Activated T-cell treated with anti-CD3 and anti-CD28 coated beads, Interleukin-2, amount 50 U/mL, for 4 hours (primary cell): ENCODE measurements around the gene GLIS1. TPM values are rescaled to one million over a fixed set of nuclear protein-coding genes. Genes with fewer than 3 reads are reported as not detected.
"Not testable (repeated sequence)": the region's sequence is repeated elsewhere in the genome, so short reads cannot be mapped to it uniquely, and the experiment has no call there.

Experiments used
- ATAC-seq, 2 donors: fragments of 200-7000 bp; cut with Tn5 transposase; one replicate each; pipeline ENCODE4 v1.10.0; 2021
- DNase-seq: peaks from one replicate; pipeline ENCODE4 v3.0.0-alpha.2; 2020
- H3K27me3 Mint-ChIP-seq: one replicate; pipeline ENCODE4 v1.8.0; 2021; ENCODE audit warnings: low read depth, mixed read lengths
- H3K36me3 Mint-ChIP-seq: one replicate; pipeline ENCODE4 v1.8.0; 2022; ENCODE audit warnings: mixed read lengths; ENCODE audit not compliant: insufficient read depth
- H3K4me1 Mint-ChIP-seq: one replicate; pipeline ENCODE4 v1.8.0; 2021; ENCODE audit warnings: low read depth, mixed read lengths
- H3K4me3 Mint-ChIP-seq: one replicate; pipeline ENCODE4 v1.8.0; 2021; ENCODE audit warnings: mild to moderate bottlenecking, moderate library complexity, mixed read lengths
- H3K9me3 Mint-ChIP-seq: one replicate; pipeline ENCODE4 v1.8.0; 2021; ENCODE audit warnings: mixed read lengths
- total RNA-seq, 3 donors: library from RNA; stranded (reverse); gene quantifications; one replicate each; pipeline ENCODE4 v1.2.1, GENCODE V29; 2021

GLIS1 gene
- not detected for total RNA-seq

GRCh38 chr1:53739109-53739681, at the start of gene GLIS1:
GLIS1 (minus strand) TSS chr1:53739164; CDS start chr1:53738064, 1,100 bp downstream.
- H3K9me3 Mint-ChIP-seq: peaks cover 11% of the 10 kb centered on the region
- peak within 1 kb of the TSS; percentile 62 for H3K4me3 Mint-ChIP-seq
- ATAC-seq (peak; percentile 94 to 97), DNase-seq (peak; percentile 15)
- H3K27me3 Mint-ChIP-seq: peaks cover 62% of the 10 kb centered on the region
- no peaks in the 10 kb centered on the region for H3K36me3 Mint-ChIP-seq
- peaks cover 4% of the 10 kb centered on the region for H3K4me1 Mint-ChIP-seq

- Mint-ChIP-seq H3K27me3 (no peaks in the 10 kb centered on the region), H3K4me1 (peaks cover 6% of the 10 kb centered on the region), H3K9me3 (no peaks in the 10 kb centered on the region), H3K36me3 (peaks cover 41% of the 10 kb centered on the region), H3K4me3 (no peak overlapping the region)
- no peak for DNase-seq
- no peak for ATAC-seq
Observed at GRCh38 chr1:53787655-53788054, 48.7 kb upstream of the GLIS1 start.

- Mint-ChIP-seq H3K4me3 (no peak overlapping the region), H3K4me1 (peaks cover 6% of the 10 kb centered on the region), H3K9me3 (no peaks in the 10 kb centered on the region), H3K36me3 (peaks cover 42% of the 10 kb centered on the region), H3K27me3 (no peaks in the 10 kb centered on the region)
- DNase-seq (no peak), ATAC-seq (peak; percentile 55 to 59)
Observed at GRCh38 chr1:53783056-53783455, 44.1 kb upstream of the GLIS1 start.

GRCh38 chr1:53781654-53782053, 42.7 kb upstream of the GLIS1 start:
- DNase-seq (no peak), ATAC-seq (no peak)
- Mint-ChIP-seq H3K27me3 (no peaks in the 10 kb centered on the region), H3K36me3 (peaks cover 44% of the 10 kb centered on the region), H3K4me3 (no peak overlapping the region), H3K4me1 (peaks cover 6% of the 10 kb centered on the region), H3K9me3 (no peaks in the 10 kb centered on the region)

- no peak overlapping the region for H3K4me3 Mint-ChIP-seq
- ATAC-seq (no peak), DNase-seq (no peak)
- no peaks in the 10 kb centered on the region for H3K4me1 Mint-ChIP-seq
- no peaks in the 10 kb centered on the region for H3K9me3 Mint-ChIP-seq
- peaks cover 29% of the 10 kb centered on the region for H3K36me3 Mint-ChIP-seq
- no peaks in the 10 kb centered on the region for H3K27me3 Mint-ChIP-seq
Observed at GRCh38 chr1:53777272-53777671, 38.3 kb upstream of the GLIS1 start.

- H3K36me3 Mint-ChIP-seq: peaks cover 30% of the 10 kb centered on the region
- no peak for ATAC-seq
- no peak overlapping the region for H3K4me3 Mint-ChIP-seq
- no peaks in the 10 kb centered on the region for H3K9me3 Mint-ChIP-seq
- H3K27me3 Mint-ChIP-seq: no peaks in the 10 kb centered on the region
- peaks cover 12% of the 10 kb centered on the region for H3K4me1 Mint-ChIP-seq
- DNase-seq: no peak
Observed at GRCh38 chr1:53771648-53772047, 32.7 kb upstream of the GLIS1 start.

- Mint-ChIP-seq H3K4me3 (no peak overlapping the region), H3K36me3 (peaks cover 26% of the 10 kb centered on the region), H3K4me1 (peaks cover 22% of the 10 kb centered on the region), H3K27me3 (no peaks in the 10 kb centered on the region), H3K9me3 (no peaks in the 10 kb centered on the region)
- ATAC-seq: no peak
- no peak for DNase-seq
Observed at GRCh38 chr1:53769780-53770179, 30.8 kb upstream of the GLIS1 start.

- Mint-ChIP-seq H3K4me3 (no peak overlapping the region), H3K27me3 (no peaks in the 10 kb centered on the region), H3K36me3 (peaks cover 26% of the 10 kb centered on the region), H3K9me3 (no peaks in the 10 kb centered on the region), H3K4me1 (peaks cover 22% of the 10 kb centered on the region)
- DNase-seq: no peak
- ATAC-seq: no peak
Observed at GRCh38 chr1:53769184-53769583, 30.2 kb upstream of the GLIS1 start.

GRCh38 chr1:53766831-53767405, 28.0 kb upstream of the GLIS1 start:
- ATAC-seq: no peak
- Mint-ChIP-seq H3K36me3 (peaks cover 35% of the 10 kb centered on the region), H3K4me1 (peaks cover 22% of the 10 kb centered on the region), H3K27me3 (no peaks in the 10 kb centered on the region), H3K9me3 (peaks cover 11% of the 10 kb centered on the region), H3K4me3 (peak overlapping the region; percentile 13)
- no peak for DNase-seq

- ATAC-seq (no peak), DNase-seq (no peak)
- peaks cover 22% of the 10 kb centered on the region for H3K4me1 Mint-ChIP-seq
- no peaks in the 10 kb centered on the region for H3K27me3 Mint-ChIP-seq
- no peak overlapping the region for H3K4me3 Mint-ChIP-seq
- H3K36me3 Mint-ChIP-seq: peaks cover 32% of the 10 kb centered on the region
- H3K9me3 Mint-ChIP-seq: peaks cover 12% of the 10 kb centered on the region
Observed at GRCh38 chr1:53766194-53766742, 27.3 kb upstream of the GLIS1 start.

- ATAC-seq (no peak), DNase-seq (no peak)
- Mint-ChIP-seq H3K4me3 (no peak overlapping the region), H3K9me3 (peaks cover 12% of the 10 kb centered on the region), H3K36me3 (peaks cover 26% of the 10 kb centered on the region), H3K4me1 (peaks cover 22% of the 10 kb centered on the region), H3K27me3 (no peaks in the 10 kb centered on the region)
Observed at GRCh38 chr1:53765657-53766056, 26.7 kb upstream of the GLIS1 start.

GRCh38 chr1:53763911-53764310, 24.9 kb upstream of the GLIS1 start:
- DNase-seq (no peak), ATAC-seq (no peak)
- H3K27me3 Mint-ChIP-seq: no peaks in the 10 kb centered on the region
- H3K4me1 Mint-ChIP-seq: peaks cover 22% of the 10 kb centered on the region
- peaks cover 12% of the 10 kb centered on the region for H3K9me3 Mint-ChIP-seq
- no peak overlapping the region for H3K4me3 Mint-ChIP-seq
- H3K36me3 Mint-ChIP-seq: peaks cover 26% of the 10 kb centered on the region

- peaks cover 26% of the 10 kb centered on the region for H3K36me3 Mint-ChIP-seq
- no peak for ATAC-seq
Observed at GRCh38 chr1:53763461-53763860, 24.5 kb upstream of the GLIS1 start.

GRCh38 chr1:53760497-53760896, 21.5 kb upstream of the GLIS1 start:
- H3K27me3 Mint-ChIP-seq, DNase-seq, H3K4me1 Mint-ChIP-seq, H3K4me3 Mint-ChIP-seq, ATAC-seq: not testable (repeated sequence)
- Mint-ChIP-seq H3K36me3 (peaks cover 18% of the 10 kb centered on the region), H3K9me3 (peaks cover 12% of the 10 kb centered on the region)

More at GRCh38 chr1:53763461-53763860, 24.5 kb upstream of the GLIS1 start:
- Mint-ChIP-seq H3K27me3 (no peaks in the 10 kb centered on the region), H3K9me3 (peaks cover 12% of the 10 kb centered on the region), H3K4me1 (peaks cover 22% of the 10 kb centered on the region), H3K4me3 (no peak overlapping the region)
- DNase-seq: no peak

- Mint-ChIP-seq H3K9me3 (no peaks in the 10 kb centered on the region), H3K4me1 (no peaks in the 10 kb centered on the region), H3K36me3 (peaks cover 6% of the 10 kb centered on the region), H3K27me3 (no peaks in the 10 kb centered on the region), H3K4me3 (no peak overlapping the region)
- DNase-seq: no peak
- no peak for ATAC-seq
Observed at GRCh38 chr1:53755874-53756273, 16.9 kb upstream of the GLIS1 start.
